Measurements from ENCODE around the gene LCK. TPM values are rescaled to one million over a fixed set of nuclear protein-coding genes. Genes with fewer than 3 reads are reported as not detected.
"Not testable (repeated sequence)": the region's sequence is repeated elsewhere in the genome, so short reads cannot be mapped to it uniquely, and the experiment has no call there.

The LCK gene
- total RNA-seq, 1 donor from 2014 or later: 8.2 TPM

DNA sequence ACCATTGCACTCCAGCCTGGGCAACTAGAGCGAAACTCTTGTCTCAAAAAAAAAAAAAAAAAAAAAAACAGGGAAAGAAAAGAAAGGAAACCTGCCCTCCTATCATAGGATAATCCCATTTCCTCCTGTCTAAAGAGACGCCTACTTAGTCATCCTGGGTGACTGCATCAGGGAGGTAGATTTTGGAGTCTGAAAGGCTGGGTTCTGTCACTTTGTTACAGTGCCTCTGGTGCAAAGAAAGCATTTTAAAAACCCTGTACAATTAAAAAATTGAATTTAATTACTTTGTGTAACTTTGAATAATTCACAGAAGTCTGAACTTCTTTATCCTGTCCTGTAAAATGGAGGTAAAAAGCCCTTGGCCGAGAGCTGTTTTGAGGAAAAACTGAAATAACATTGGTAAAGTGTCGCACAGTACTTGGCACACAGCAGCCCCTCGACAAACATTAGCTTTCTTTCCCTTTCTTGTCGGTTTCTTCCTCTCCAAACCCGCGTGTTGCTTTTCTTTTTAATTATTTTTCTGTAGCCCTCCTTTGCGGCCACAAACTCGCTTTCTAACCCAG is 40.2 kb downstream of the LCK start:
- TF ChIP-seq, protein P1, sequence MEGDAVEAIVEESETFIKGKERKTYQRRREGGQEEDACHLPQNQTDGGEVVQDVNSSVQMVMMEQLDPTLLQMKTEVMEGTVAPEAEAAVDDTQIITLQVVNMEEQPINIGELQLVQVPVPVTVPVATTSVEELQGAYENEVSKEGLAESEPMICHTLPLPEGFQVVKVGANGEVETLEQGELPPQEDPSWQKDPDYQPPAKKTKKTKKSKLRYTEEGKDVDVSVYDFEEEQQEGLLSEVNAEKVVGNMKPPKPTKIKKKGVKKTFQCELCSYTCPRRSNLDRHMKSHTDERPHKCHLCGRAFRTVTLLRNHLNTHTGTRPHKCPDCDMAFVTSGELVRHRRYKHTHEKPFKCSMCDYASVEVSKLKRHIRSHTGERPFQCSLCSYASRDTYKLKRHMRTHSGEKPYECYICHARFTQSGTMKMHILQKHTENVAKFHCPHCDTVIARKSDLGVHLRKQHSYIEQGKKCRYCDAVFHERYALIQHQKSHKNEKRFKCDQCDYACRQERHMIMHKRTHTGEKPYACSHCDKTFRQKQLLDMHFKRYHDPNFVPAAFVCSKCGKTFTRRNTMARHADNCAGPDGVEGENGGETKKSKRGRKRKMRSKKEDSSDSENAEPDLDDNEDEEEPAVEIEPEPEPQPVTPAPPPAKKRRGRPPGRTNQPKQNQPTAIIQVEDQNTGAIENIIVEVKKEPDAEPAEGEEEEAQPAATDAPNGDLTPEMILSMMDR (conservative IDR thresholded peaks at IDR 0.05; ENCODE audit: low read depth, low read length): no peak
- peak overlapping the region; percentile 83 for H3K4me3 ChIP-seq (ENCODE audit: low read depth, low read length)
- no peak for DNase-seq (ENCODE audit: low read depth)

DNA sequence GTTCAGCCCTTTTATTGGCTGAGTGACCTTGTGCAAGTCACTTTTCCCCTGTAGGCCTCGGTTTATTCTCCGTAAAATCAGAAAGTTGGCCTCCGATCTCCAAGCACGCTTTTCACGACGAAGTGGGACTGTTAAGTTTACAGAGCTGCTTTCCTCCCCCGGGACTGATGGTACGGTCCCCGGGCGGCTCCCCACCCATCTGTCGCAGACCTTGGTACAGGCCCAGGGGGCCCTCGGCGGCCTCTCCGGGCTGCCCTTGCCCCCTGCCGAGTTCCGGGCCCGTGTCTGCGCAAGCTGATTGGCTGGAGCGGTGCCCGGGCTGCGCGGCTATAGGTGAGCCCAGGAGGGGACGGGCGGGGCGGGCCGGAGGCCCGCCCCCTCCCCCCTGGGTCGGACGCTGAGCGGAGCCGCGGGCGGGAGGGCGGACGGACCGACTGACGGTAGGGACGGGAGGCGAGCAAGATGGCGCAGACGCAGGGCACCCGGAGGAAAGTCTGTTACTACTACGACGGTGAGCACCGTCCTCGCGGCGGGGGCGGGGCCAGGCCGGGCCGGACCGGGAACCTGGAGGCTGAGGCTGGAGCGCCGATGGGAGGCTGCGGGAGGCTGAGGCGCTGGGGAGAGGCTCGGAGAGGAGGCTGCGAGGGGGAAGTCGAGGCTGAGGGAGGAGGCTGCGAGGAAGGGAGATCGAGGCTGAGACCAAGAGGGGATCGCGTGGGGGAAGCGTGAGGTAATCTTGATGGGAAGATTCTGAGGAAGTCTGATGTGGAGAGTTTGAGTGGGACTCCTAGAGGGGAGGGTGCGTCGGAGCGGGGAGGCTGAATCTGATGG is 40.9 kb downstream of the LCK start, which contains the start of gene HDAC1:
Gene HDAC1, plus strand, starts transcription at position 376 of the 831 bp plus-strand sequence. Its CDS starts 87 bp downstream, at position 463.
- TF ChIP-seq, protein P1 (conservative IDR thresholded peaks at IDR 0.05; ENCODE audit: low read depth, low read length): no peak
- DNase-seq (ENCODE audit: low read depth): peak; percentile 44

DNA sequence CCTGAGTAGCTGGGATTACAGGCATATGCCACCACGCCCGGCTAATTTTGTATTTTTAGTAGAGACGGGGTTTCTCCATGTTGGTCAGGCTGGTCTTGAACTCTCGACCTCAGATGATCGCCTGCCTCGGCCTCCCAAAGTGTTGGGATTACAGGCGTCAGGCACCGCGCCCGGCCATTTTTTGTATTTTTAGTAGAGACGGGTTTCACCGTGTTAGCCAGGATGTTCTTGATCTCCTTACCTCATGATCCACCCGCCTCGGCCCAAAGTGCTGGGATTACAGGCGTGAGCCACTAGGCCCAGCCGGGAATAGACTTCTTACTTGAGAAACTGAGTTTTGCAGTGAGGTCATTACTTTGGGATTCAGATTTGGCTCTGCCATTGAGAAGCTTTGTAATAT is 47.1 kb downstream of the LCK start:
- not testable (repeated sequence) for H3K4me3 ChIP-seq (ENCODE audit: low read depth, low read length); DNase-seq (ENCODE audit: low read depth)

More for the DNA sequence above, 40.9 kb downstream of the LCK start, which contains the start of gene HDAC1:
- H3K4me3 ChIP-seq (ENCODE audit: low read depth, low read length): peak within 1 kb of the TSS; percentile 83

DNA sequence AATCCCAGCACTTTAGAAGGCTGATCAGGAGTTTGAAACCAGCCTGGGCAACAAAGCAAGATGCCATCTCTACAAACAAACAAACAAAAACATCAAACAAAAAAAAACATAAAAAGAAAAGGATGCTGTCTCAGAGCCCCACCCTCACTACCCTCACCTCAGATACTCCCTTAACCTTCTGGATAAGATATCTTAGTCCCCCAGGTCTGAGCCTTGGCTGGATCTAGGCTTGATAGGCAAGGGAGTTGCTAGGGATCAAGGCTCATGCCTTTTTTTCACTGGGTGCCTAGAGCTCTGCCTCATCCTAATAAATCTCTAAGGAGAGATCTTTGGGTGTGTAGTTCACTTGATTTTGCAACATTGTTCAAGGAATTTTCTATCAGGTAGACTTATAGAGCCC is 48.3 kb downstream of the LCK start:
- H3K4me3 ChIP-seq (ENCODE audit: low read depth, low read length): no peak overlapping the region
- no peak for DNase-seq (ENCODE audit: low read depth)
- TF ChIP-seq, protein P1 (conservative IDR thresholded peaks at IDR 0.05; ENCODE audit: low read depth, low read length): no peak

DNA sequence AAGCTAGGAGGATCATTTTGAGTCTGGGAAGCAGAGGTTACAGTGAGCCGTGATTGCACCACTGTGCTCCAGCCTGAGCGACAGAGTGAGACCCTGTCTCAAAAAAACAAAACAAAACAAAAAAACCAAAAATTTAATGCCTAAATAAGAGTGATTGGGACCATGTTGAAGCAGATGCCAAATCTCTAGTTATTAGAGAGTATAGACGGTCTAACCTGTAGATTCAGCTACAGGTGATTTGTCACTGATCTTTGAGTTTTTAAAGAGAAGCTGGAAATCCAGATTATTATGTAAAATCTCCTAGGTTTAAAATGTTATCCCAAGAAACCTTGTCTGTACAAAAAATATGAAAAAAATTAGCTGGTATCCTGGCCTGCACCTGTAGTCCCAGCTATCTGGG is 52.3 kb downstream of the LCK start:
- TF ChIP-seq, protein P1 (conservative IDR thresholded peaks at IDR 0.05; ENCODE audit: low read depth, low read length): no peak
- DNase-seq (ENCODE audit: low read depth): no peak
- no peak overlapping the region for H3K4me3 ChIP-seq (ENCODE audit: low read depth, low read length)

DNA sequence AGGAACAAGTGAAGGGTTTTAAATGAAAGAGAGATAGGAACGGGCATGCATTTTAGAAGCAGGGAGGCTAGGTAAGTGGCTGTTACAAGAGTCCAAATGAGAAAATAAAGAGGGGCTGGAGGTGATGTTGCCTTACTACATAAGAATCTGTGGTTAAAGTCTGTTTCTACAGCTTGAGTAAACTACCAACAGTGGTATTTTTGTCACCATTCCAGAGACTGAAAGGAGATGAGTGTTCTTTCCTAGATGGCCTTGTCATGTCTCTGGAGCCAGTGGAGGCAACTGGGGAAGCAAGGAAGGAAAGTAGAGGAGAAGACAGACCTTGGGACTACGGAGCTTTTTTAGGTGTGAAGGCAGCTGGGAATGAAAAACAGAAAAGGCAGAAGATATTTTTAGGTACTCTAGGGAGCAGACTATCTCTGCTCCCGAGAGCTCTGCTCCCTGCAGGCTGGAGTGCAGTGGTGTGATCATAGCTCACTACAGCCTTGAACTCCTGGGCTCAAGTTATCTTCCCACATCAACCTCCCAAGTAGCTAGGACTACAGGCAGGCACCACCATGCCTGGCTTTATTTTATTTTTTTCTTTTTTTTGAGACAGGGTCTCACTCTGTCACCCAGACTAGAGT is 53.0 kb downstream of the LCK start:
- TF ChIP-seq, protein P1 (conservative IDR thresholded peaks at IDR 0.05; ENCODE audit: low read depth, low read length): no peak
- no peak overlapping the region for H3K4me3 ChIP-seq (ENCODE audit: low read depth, low read length)
- DNase-seq (ENCODE audit: low read depth): no peak

DNA sequence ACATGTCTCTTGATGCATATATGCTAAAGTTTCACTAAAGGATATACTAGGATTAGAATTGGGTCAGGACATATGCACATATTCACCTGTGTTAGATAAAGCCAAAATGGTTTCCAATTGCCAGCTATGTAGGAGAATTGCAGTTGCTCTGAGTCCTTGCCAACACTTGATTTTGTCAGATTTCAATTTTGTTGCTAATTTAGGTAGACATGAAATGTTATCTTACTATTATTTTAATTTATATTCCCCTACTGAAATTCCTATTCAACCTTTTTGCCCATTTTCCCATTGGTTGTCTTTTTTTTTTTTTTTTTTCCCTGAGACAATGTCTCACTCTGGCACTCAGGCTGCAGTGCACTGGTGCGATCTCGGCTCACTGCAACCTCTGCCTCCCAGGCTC is 54.2 kb downstream of the LCK start:
- no peak overlapping the region for H3K4me3 ChIP-seq (ENCODE audit: low read depth, low read length)
- no peak for DNase-seq (ENCODE audit: low read depth)

More for the DNA sequence above, 54.2 kb downstream of the LCK start:
- TF ChIP-seq, protein P1 (conservative IDR thresholded peaks at IDR 0.05; ENCODE audit: low read depth, low read length): no peak
